Endothelial cell of umbilical vein (primary cell): ENCODE data around the gene PIK3R6. TPM values are rescaled to one million over a fixed set of nuclear protein-coding genes. Genes with fewer than 3 reads are reported as not detected.

Experiments used
- BruUV-seq: library from RNA; stranded (reverse); fragments of 400-500 nt; replicated peaks from 2 replicates; lab custom pipeline; 2021; lab: Mats Ljungman, UMichigan
- CTCF ChIA-PET: fragments of 300-600, 350-600 bp; sonication (Branson Sonifier 250); formaldehyde crosslinking; loops from one replicate; lab custom pipeline; 2021; ENCODE audit warnings: antibody characterized with exemption, inconsistent platforms; lab: Charles Lee
- POLR2A ChIA-PET: fragments of 300-600, 350-600 bp; sonication (Branson Sonifier 250); formaldehyde crosslinking; loops from one replicate; lab custom pipeline; 2021; ENCODE audit warnings: antibody characterized with exemption, inconsistent platforms; lab: Charles Lee
- DNase-seq: peaks from one replicate; pipeline ENCODE4 v3.0.0-alpha.2; 2011; ENCODE audit warnings: low read depth, low spot score
- FAIRE-seq: peaks from 2 replicates; lab custom pipeline; 2011; peaks lifted over from hg19 to GRCh38; lab: Jason Lieb, UNC
- H2AFZ ChIP-seq: 2 replicates; pipeline ENCODE4 v1.6.0; 2012; ENCODE audit warnings: low read depth, low read length, control low read depth, inconsistent platforms
- H3K27ac ChIP-seq: 2 replicates; pipeline ENCODE4 v1.5.1; 2011; ENCODE audit warnings: low read depth, mild to moderate bottlenecking, control low read depth, low read length, moderate library complexity; ENCODE audit not compliant: insufficient read depth
- H3K27me3 ChIP-seq, 2 experiments: 2 replicates each; pipeline versions ENCODE4 v1.6.0 to v1.6.1; 2011; ENCODE audit warnings: low read length in 2 of 2, mixed read lengths in 1 of 2; ENCODE audit not compliant: control insufficient read depth in 2 of 2, insufficient read depth in 2 of 2
- H3K36me3 ChIP-seq, 2 experiments: 2 replicates in 1 of 2; 3 replicates in 1 of 2; pipeline ENCODE4 v1.5.1; 2011; ENCODE audit warnings: low read length in 2 of 2, mild to moderate bottlenecking in 1 of 2, moderate library complexity in 1 of 2; ENCODE audit not compliant: control insufficient read depth in 2 of 2, insufficient read depth in 2 of 2; ENCODE audit errors: extremely low read depth in 1 of 2
- H3K4me1 ChIP-seq: 3 replicates; pipeline ENCODE4 v1.5.1; 2011; ENCODE audit warnings: mild to moderate bottlenecking, low read length; ENCODE audit not compliant: control insufficient read depth, insufficient read depth; ENCODE audit errors: extremely low read depth
- H3K4me2 ChIP-seq: 2 replicates; pipeline ENCODE4 v1.6.1; 2011; ENCODE audit warnings: low read length, control low read depth, mixed read lengths; ENCODE audit not compliant: insufficient read depth
- H3K4me3 ChIP-seq, 3 experiments: fragments of 200-600 bp in 1 of 3; sonication (generic), shearing (Covaris generic) in 1 of 3; replicated peaks in 1 of 3; 2 replicates each; pipeline ENCODE4 v1.5.1; 2011 to 2016; ENCODE audit warnings: control low read depth in 3 of 3, low read length in 3 of 3, mild to moderate bottlenecking in 2 of 3, inconsistent platforms in 1 of 3, low read depth in 1 of 3, moderate library complexity in 1 of 3; ENCODE audit not compliant: insufficient read depth in 1 of 3
- H3K79me2 ChIP-seq: 2 replicates; pipeline ENCODE4 v1.6.0; 2012; ENCODE audit warnings: low read length, inconsistent platforms; ENCODE audit not compliant: control insufficient read depth, insufficient read depth
- H3K9ac ChIP-seq: replicated peaks from 2 replicates; pipeline ENCODE3; 2011; ENCODE audit warnings: low read length, control low read depth; ENCODE audit not compliant: insufficient read depth; ENCODE audit errors: extremely low read depth
- H3K9me1 ChIP-seq: replicated peaks from 3 replicates; pipeline ENCODE4 v1.6.0; 2011; ENCODE audit warnings: mild to moderate bottlenecking, low read length; ENCODE audit not compliant: control insufficient read depth, insufficient read depth; ENCODE audit errors: extremely low read depth
- H3K9me3 ChIP-seq: replicated peaks from 2 replicates; pipeline ENCODE4 v1.5.1; 2012; ENCODE audit warnings: low read length, inconsistent platforms; ENCODE audit not compliant: control insufficient read depth, insufficient read depth
- H4K20me1 ChIP-seq: replicated peaks from 2 replicates; pipeline ENCODE3; 2011; ENCODE audit warnings: mild to moderate bottlenecking, low read length; ENCODE audit not compliant: control insufficient read depth, insufficient read depth; ENCODE audit errors: extremely low read depth
- EZH2 ChIP-seq: IDR thresholded peaks from 2 replicates; pipeline ENCODE4 v1.6.1; 2012; ENCODE audit warnings: borderline replicate concordance, low read depth, mild to moderate bottlenecking, moderate library complexity, low read length, inconsistent platforms; ENCODE audit not compliant: severe bottlenecking
- FOS ChIP-seq: IDR thresholded peaks from 2 replicates; pipeline ENCODE4 v1.6.1; 2011; ENCODE audit warnings: mild to moderate bottlenecking, low read length, moderate library complexity, borderline replicate concordance; ENCODE audit not compliant: insufficient read depth
- GATA2 ChIP-seq: IDR thresholded peaks from 2 replicates; pipeline ENCODE4 v1.7.0; 2011; ENCODE audit warnings: low read depth, mild to moderate bottlenecking, moderate library complexity, mixed read lengths, low read length; ENCODE audit not compliant: insufficient read length, insufficient read depth
- JUN ChIP-seq: IDR thresholded peaks from 2 replicates; pipeline ENCODE4 v1.6.1; 2011; ENCODE audit warnings: borderline replicate concordance, low read depth; ENCODE audit not compliant: insufficient read length, insufficient read depth
- MYC ChIP-seq: IDR thresholded peaks from one replicate; pipeline ENCODE4 v1.6.1; 2011; ENCODE audit warnings: mild to moderate bottlenecking, low read depth, low read length
- POLR2A ChIP-seq: IDR thresholded peaks from 2 replicates; pipeline ENCODE4 v1.6.1; 2012; ENCODE audit warnings: low read depth, mild to moderate bottlenecking, control low read depth, low read length
- POLR2AphosphoS5 ChIP-seq: IDR thresholded peaks from 2 replicates; pipeline ENCODE4 v1.6.1; 2012; ENCODE audit warnings: low read depth, mild to moderate bottlenecking, control low read depth, low read length, moderate library complexity; ENCODE audit not compliant: insufficient read depth
- dilution Hi-C: fragments of 300-500 bp; cut with MboI; formaldehyde crosslinking; loops from one replicate; pipeline ENCODE4 v1.15.0; 2019; ENCODE audit warnings: low sequenced_read_pairs; ENCODE audit not compliant: extremely low pct_ligation_motif_present
- intact Hi-C: fragments of 100-400 bp; cut with micrococcal nuclease; formaldehyde crosslinking; loops from one replicate; pipeline ENCODE4 v1.10.0; 2022
- polyA plus RNA-seq, 4 experiments: library from polyadenylated mRNA; depleted of rRNA in 3 of 4; stranded (reverse) in 3 of 4; unstranded in 1 of 4; fragments of >200 nt; gene quantifications; 2 replicates each; pipeline versions ENCODE4 v1.2.1 to v1.2.3, GENCODE V29; 2011 to 2012; ENCODE audit warnings: missing spikeins in 1 of 4
- total RNA-seq: library from RNA; stranded (reverse); gene quantifications from 2 replicates; pipeline ENCODE4 v1.2.3, GENCODE V29; 2021
- TF ChIP-seq, protein P1 (sequence below), 2 donors: IDR thresholded peaks; 1 replicate in 1 of 2; 2 replicates in 1 of 2; pipeline ENCODE4 v1.5.1; 2011; ENCODE audit warnings: low read length in 2 of 2, mild to moderate bottlenecking in 2 of 2, moderate library complexity in 2 of 2, control low read depth in 1 of 2, inconsistent platforms in 1 of 2, low read depth in 1 of 2; ENCODE audit not compliant: insufficient read depth in 1 of 2; ENCODE audit errors: extremely low read depth in 1 of 2
- TF ChIP-seq, protein P2 (sequence below): IDR thresholded peaks from 2 replicates; pipeline ENCODE4 v1.6.1; 2011; ENCODE audit not compliant: insufficient read depth, insufficient read length

Gene PIK3R6
- total and polyA plus RNA-seq, 2 donors (not counting 3 experiments of a cell fraction or from before 2014, with no cell fraction given): not detected

DNA sequence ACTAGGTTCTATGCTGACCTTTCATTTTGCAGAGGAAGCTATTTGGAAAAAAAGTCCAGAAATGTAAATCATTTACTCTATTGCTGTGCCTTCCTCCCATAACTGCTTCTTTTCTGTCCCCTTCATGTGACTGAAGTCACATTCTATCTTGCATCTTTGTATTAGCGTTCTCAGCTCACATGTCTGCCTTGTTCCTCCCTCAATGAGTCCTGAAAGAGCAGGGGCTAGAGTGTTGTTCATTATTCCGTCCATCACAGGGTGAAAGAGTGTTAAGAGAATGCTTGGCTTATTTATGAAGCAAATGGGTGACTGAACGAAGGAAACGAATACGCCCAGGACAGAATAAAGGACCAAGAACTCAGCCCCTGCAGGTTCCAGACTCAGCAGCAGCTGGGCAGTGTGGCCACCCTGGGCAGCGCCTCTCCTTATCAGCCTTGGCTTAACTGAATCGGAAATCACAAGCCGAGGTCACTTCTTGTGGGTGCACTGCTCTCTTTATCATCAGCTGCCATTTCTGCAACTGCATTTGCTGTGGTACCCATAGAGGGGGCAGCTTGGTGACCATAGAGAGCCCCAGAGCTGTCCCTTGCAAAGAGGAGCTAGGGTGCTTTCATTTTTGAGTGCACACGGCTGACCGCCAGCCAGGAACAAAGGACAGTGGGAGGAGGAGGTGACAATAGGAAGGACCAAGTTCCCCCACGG, 1.8 kb upstream of the PIK3R6 start:
- no TSS peak for BruUV-seq
- no peak overlapping the region for H3K4me3 ChIP-seq
- H4K20me1 ChIP-seq: no peaks in the 10 kb centered on the region
- dilution Hi-C loops: no loop called here
- FAIRE-seq: no peak
- H2AFZ ChIP-seq: no peak overlapping the region
- TF ChIP-seq GATA2: no peak
- TF ChIP-seq FOS: no peak
- TF ChIP-seq JUN: no peak
- no peak for TF ChIP-seq EZH2
- TF ChIP-seq POLR2A: no peak
- no peak for TF ChIP-seq POLR2AphosphoS5
- TF ChIP-seq, protein P1, sequence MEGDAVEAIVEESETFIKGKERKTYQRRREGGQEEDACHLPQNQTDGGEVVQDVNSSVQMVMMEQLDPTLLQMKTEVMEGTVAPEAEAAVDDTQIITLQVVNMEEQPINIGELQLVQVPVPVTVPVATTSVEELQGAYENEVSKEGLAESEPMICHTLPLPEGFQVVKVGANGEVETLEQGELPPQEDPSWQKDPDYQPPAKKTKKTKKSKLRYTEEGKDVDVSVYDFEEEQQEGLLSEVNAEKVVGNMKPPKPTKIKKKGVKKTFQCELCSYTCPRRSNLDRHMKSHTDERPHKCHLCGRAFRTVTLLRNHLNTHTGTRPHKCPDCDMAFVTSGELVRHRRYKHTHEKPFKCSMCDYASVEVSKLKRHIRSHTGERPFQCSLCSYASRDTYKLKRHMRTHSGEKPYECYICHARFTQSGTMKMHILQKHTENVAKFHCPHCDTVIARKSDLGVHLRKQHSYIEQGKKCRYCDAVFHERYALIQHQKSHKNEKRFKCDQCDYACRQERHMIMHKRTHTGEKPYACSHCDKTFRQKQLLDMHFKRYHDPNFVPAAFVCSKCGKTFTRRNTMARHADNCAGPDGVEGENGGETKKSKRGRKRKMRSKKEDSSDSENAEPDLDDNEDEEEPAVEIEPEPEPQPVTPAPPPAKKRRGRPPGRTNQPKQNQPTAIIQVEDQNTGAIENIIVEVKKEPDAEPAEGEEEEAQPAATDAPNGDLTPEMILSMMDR (IDR thresholded peaks at IDR 0.05; ENCODE audit: extremely low read depth in 1 of 2, insufficient read depth in 1 of 2, low read depth in 1 of 2, low read length in 2 of 2): no peak
- TF ChIP-seq, protein P2, sequence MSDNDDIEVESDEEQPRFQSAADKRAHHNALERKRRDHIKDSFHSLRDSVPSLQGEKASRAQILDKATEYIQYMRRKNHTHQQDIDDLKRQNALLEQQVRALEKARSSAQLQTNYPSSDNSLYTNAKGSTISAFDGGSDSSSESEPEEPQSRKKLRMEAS: no peak
- no peak for TF ChIP-seq MYC
- no peaks in the 10 kb centered on the region for H3K36me3 ChIP-seq
- POLR2A ChIA-PET: no interaction called here
- no peaks in the 10 kb centered on the region for H3K9me3 ChIP-seq
- no peaks in the 10 kb centered on the region for H3K27me3 ChIP-seq
- H3K27ac ChIP-seq: no peak overlapping the region
- no peak for DNase-seq
- H3K4me1 ChIP-seq: no peaks in the 10 kb centered on the region
- intact Hi-C loops: no loop called here
- H3K79me2 ChIP-seq: no peaks in the 10 kb centered on the region
- no peak overlapping the region for H3K9ac ChIP-seq
- no peak overlapping the region for H3K4me2 ChIP-seq
- CTCF ChIA-PET: no interaction called here
- H3K9me1 ChIP-seq: no peaks in the 10 kb centered on the region
